Neutrophil (primary cell): ENCODE data around the gene PHYKPL.

Experiments
- H3K27ac ChIP-seq: fragments of 200-600 bp; sonication (generic); 2 replicates; pipeline ENCODE4 v1.5.1; 2016; ENCODE audit warnings: mild to moderate bottlenecking, moderate library complexity
- H3K27me3 ChIP-seq: fragments of 200-600 bp; sonication (generic); 2 replicates; pipeline ENCODE4 v1.6.0; 2016; ENCODE audit warnings: mild to moderate bottlenecking
- H3K36me3 ChIP-seq: fragments of 200-600 bp; sonication (generic); 2 replicates; pipeline ENCODE4 v1.5.1; 2017
- H3K4me1 ChIP-seq, 2 experiments: fragments of 200-600 bp in 1 of 2; sonication (generic) in 1 of 2; 1 replicate in 1 of 2; 2 replicates in 1 of 2; pipeline versions ENCODE4 v1.5.1 to v1.6.1; 2013 to 2016; ENCODE audit warnings: low read depth in 1 of 2, low read length in 1 of 2, mild to moderate bottlenecking in 1 of 2, moderate library complexity in 1 of 2; ENCODE audit not compliant: control insufficient read depth in 1 of 2, insufficient read depth in 1 of 2
- H3K4me3 ChIP-seq, 2 experiments: fragments of 200-600 bp in 1 of 2; sonication (generic) in 1 of 2; 1 replicate in 1 of 2; 2 replicates in 1 of 2; pipeline ENCODE4 v1.5.1; 2013 to 2016; ENCODE audit warnings: low read depth in 1 of 2, low read length in 1 of 2, mild to moderate bottlenecking in 1 of 2, moderate library complexity in 1 of 2
- H3K9me3 ChIP-seq: fragments of 200-600 bp; sonication (generic); 2 replicates; pipeline ENCODE4 v1.5.1; 2016
- TF ChIP-seq, protein P1 (sequence below): fragments of 200-600 bp; sonication (generic); IDR thresholded peaks from 2 replicates; pipeline ENCODE4 v1.5.1; 2016; ENCODE audit warnings: antibody characterized with exemption

The PHYKPL gene

DNA sequence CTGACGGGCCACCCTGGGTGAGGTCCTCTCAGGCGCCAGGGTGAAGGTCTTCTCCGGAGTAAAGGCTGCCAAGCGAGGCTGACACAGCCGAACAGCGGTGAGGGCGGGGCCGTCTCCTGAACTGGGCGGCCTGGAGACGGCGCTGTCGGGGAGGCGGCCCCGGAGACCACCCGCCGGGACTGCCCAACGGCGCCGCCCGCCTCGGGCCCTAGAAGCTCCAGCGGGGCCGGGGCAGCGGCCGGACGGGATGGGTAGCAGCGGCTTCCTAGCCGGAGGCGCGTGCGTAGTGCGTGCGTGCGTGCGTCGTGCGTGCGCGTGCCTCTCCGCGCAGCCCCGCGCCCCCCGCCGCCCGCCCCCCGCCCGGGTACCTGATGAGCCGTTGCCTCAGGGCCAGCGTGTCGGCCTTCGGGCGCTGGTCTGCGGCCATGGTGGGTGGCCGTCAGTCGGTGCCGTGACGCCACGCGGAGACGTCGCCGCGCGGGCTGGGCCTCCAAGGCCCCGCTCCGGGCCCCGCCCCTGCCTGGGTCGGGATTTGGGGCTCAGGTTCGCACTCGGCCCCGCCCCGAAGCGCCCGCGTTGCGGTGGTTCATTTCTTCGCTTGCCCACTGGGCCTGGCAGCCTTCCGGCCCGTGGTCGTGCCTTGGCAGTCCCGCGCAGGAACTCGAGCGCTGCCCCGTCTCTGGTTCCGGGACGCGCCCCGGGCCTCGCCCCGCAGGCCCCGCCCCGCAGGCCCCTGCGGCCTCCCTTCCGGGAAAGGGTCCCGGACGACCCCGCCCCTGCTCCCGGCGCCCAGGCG, at the start of gene PHYKPL:
Gene PHYKPL (minus strand): TSS at position 679 of the 796 bp plus-strand sequence. CDS start 252 bp downstream, at position 427.
- Histone ChIP-seq H3K4me3 (peak within 1 kb of the TSS; percentile 70 to 96), H3K9me3 (no peaks in the 10 kb centered on the region), H3K4me1 (peaks cover 48 to 57% of the 10 kb centered on the region in 2 experiments), H3K36me3 (peaks cover 27% of the 10 kb centered on the region), H3K27me3 (no peaks in the 10 kb centered on the region), H3K27ac (peak within 1 kb of the TSS; percentile 96)
- TF ChIP-seq, protein P1, sequence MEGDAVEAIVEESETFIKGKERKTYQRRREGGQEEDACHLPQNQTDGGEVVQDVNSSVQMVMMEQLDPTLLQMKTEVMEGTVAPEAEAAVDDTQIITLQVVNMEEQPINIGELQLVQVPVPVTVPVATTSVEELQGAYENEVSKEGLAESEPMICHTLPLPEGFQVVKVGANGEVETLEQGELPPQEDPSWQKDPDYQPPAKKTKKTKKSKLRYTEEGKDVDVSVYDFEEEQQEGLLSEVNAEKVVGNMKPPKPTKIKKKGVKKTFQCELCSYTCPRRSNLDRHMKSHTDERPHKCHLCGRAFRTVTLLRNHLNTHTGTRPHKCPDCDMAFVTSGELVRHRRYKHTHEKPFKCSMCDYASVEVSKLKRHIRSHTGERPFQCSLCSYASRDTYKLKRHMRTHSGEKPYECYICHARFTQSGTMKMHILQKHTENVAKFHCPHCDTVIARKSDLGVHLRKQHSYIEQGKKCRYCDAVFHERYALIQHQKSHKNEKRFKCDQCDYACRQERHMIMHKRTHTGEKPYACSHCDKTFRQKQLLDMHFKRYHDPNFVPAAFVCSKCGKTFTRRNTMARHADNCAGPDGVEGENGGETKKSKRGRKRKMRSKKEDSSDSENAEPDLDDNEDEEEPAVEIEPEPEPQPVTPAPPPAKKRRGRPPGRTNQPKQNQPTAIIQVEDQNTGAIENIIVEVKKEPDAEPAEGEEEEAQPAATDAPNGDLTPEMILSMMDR: no peak

DNA sequence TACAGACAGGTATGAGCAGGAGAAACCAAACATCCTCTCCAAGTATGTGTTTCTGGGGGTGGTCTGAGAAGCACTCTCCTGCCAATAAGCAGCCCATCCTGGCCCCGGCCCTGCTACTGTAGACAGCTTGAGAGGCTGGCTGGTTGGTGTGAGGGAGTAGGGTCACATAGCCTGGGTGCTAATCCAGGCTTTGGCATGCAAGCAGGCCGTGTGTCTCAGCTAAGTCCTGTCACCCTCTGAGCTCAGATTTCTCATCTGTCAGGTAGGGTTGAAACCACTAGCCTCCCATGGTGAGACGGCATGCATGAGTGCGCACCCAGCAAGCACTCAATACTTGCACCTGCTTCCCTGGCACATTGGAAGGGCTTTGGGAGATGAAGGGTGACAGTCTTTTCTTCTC, 49.8 kb upstream of the PHYKPL start:
- H3K36me3 ChIP-seq: no peaks in the 10 kb centered on the region

DNA sequence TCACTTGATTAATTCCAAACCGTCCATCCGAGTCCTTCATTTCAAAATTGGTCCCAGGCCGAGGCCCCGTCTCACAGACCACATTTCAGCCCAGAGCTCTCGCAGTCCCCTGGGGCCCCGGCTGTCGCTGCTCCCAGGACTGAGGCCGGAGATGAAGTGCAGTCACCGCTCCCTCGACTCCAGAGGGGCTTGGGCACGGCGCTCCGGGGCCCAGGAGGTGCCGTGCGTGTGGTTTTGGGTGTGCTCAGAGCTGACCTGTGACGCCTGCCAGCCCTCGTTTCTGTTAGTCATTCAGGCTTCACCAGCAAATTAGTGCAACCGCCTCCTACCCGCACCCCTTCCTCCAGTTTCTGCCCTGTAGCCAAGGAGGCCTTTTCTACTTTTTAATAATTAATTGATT, 48.7 kb upstream of the PHYKPL start:
- no peak overlapping the region for H3K27ac ChIP-seq
- no peaks in the 10 kb centered on the region for H3K27me3 ChIP-seq
- H3K4me3 ChIP-seq: no peak overlapping the region
- H3K36me3 ChIP-seq: no peaks in the 10 kb centered on the region
- TF ChIP-seq, protein P1: no peak
- H3K4me1 ChIP-seq: peaks cover 6 to 9% of the 10 kb centered on the region in 2 experiments
- H3K9me3 ChIP-seq: peaks cover 4% of the 10 kb centered on the region

More for the DNA sequence above, 49.8 kb upstream of the PHYKPL start:
- H3K4me3 ChIP-seq: no peak overlapping the region
- H3K4me1 ChIP-seq: peaks cover 6 to 9% of the 10 kb centered on the region in 2 experiments
- peaks cover 4% of the 10 kb centered on the region for H3K9me3 ChIP-seq
- TF ChIP-seq, protein P1: no peak
- no peak overlapping the region for H3K27ac ChIP-seq
- H3K27me3 ChIP-seq: no peaks in the 10 kb centered on the region

DNA sequence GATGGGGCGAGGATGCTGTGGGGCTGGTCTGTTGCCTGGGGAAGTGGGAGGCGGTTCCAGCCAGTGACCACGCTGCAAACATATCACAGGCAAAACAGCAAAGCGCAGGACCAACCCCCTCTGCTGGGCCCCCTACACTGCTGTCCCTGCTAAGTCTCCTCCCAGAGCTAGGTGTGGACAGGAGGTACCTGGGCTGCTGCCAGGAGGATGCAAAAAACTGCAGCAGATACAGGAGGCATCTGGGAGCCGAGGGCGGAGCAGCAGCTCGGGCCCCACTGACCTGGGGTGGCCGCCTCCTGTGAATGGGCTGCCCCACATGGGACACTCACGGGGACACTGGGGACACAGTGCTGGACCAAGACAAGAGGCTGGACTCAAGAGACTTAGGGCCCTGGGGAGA, 48.0 kb upstream of the PHYKPL start:
- H3K4me1 ChIP-seq: peaks cover 6 to 9% of the 10 kb centered on the region in 2 experiments
- H3K27ac ChIP-seq: no peak overlapping the region

DNA sequence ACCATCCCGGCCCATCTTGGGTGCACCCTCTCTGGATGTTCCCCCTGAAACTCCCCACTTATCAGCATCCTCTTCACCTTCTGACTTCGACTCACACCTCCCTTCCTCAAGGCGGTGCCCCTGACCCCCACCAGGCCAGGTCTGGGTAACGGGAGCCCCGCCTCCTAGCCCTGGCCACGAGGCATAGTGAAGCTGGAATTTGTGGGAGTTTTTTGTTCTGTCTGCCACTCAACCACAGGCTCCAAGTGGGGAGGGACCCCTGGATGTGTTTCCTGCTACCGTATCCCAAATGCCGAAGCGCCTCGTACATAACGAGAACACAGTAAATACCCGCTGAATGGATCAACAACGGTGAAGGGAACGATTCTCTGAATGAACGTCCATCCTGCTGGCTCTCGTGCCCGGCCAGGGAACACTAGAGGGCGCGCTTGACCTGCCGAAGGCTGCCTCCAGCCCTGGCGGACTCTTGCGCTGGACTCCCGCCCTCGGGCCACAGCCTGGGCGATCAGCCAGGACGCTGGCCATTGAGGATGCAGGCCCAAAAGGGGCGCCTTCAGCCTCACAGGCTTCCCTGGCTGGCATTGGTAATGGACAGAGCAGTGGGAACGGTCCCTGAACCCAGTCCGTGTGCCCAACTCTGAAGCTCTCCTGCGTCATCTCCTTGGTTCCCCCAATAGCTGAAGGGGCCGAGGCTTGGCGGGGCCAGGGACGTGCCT, 47.3 kb upstream of the PHYKPL start:
- H3K9me3 ChIP-seq: peaks cover 4% of the 10 kb centered on the region
- H3K36me3 ChIP-seq: no peaks in the 10 kb centered on the region
- TF ChIP-seq, protein P1: peak; percentile 82
- no peak overlapping the region for H3K4me3 ChIP-seq
- peaks cover 6 to 9% of the 10 kb centered on the region in 2 experiments for H3K4me1 ChIP-seq
- no peak overlapping the region for H3K27ac ChIP-seq
- H3K27me3 ChIP-seq: no peaks in the 10 kb centered on the region

More for the DNA sequence above, 48.0 kb upstream of the PHYKPL start:
- TF ChIP-seq, protein P1: no peak
- Histone ChIP-seq H3K9me3 (peaks cover 4% of the 10 kb centered on the region), H3K4me3 (no peak overlapping the region), H3K27me3 (no peaks in the 10 kb centered on the region), H3K36me3 (no peaks in the 10 kb centered on the region)
